Lower leg skin (tissue), 4 donors: ENCODE data around the gene DENND2C. TPM values are rescaled to one million over a fixed set of nuclear protein-coding genes. Genes with fewer than 3 reads are reported as not detected.

ENCODE experiments used
- DNase-seq, 2 donors: peaks; one replicate each; pipeline ENCODE4 v3.0.0-alpha.2; 2019; ENCODE audit warnings: low spot score in 2 of 2
- H3K4me3 ChIP-seq: fragments of 200-600 bp; sonication (generic); 2 replicates; pipeline ENCODE4 v1.5.1; 2017; ENCODE audit warnings: mild to moderate bottlenecking, low read depth; ENCODE audit not compliant: poor library complexity, severe bottlenecking
- CTCF ChIP-seq, 3 donors: fragments of 450-650 bp; IDR thresholded peaks; one replicate each; pipeline ENCODE4 v1.5.1; 2016; ENCODE audit warnings: antibody characterized with exemption in 3 of 3, mild to moderate bottlenecking in 3 of 3, moderate library complexity in 2 of 3
- POLR2A ChIP-seq, 2 donors: fragments of 450-650 bp; IDR thresholded peaks; one replicate each; pipeline ENCODE4 v1.6.1; 2016 to 2017; ENCODE audit warnings: antibody characterized with exemption in 2 of 2, mild to moderate bottlenecking in 1 of 2, moderate library complexity in 1 of 2
- WGBS, 2 donors: methylation state at CpG; one replicate each; pipeline ENCODE4 v1.1.5; 2018; 5-methylcytosine and 5-hydroxymethylcytosine counted together
- intact Hi-C: fragments of 100-400 bp; cut with DNase I; formaldehyde crosslinking; loops from one replicate; pipeline ENCODE4 v1.15.0; 2023; ENCODE audit warnings: low total_unique reads
- total RNA-seq, 4 donors: library from RNA; depleted of rRNA; stranded (reverse); fragments of >200 nt; gene quantifications; one replicate each; pipeline ENCODE4 v1.1.0, GENCODE V29; 2016

DENND2C gene
- total RNA-seq, 4 donors from 2014 or later: 43.0 to 61.2 (median 52.5) TPM

- 77 to 84% methylated on average over 2 of the region's 2 CpGs for WGBS, 2 donors
- no peak for DNase-seq
- H3K4me3 ChIP-seq: no peak overlapping the region
- intact Hi-C loops: no loop called here
- TF ChIP-seq POLR2A (IDR thresholded peaks at IDR 0.05) (no peak), CTCF (IDR thresholded peaks at IDR 0.05) (no peak)
These were observed 32.1 kb upstream of the DENND2C start for GRCh38 chr1:114701931-114702330.

GRCh38 chr1:114700036-114700600, 30.3 kb upstream of the DENND2C start:
- WGBS, 2 donors: 32 to 34% methylated on average over 4 of the region's 4 CpGs
- no peak for TF ChIP-seq CTCF (IDR thresholded peaks at IDR 0.05)
- TF ChIP-seq POLR2A (IDR thresholded peaks at IDR 0.05): no peak
- DNase-seq: no peak
- intact Hi-C loops: no loop called here
- H3K4me3 ChIP-seq: no peak overlapping the region

- no peak for TF ChIP-seq CTCF (IDR thresholded peaks at IDR 0.05)
- no peak for TF ChIP-seq POLR2A (IDR thresholded peaks at IDR 0.05)
- DNase-seq: no peak
- intact Hi-C loops: no loop called here
- no peak overlapping the region for H3K4me3 ChIP-seq
These were observed 27.0 kb upstream of the DENND2C start for GRCh38 chr1:114696810-114697209.

GRCh38 chr1:114695430-114696058, 25.7 kb upstream of the DENND2C start, which contains the start of gene AMPD1:
AMPD1 (minus strand) TSS chr1:114695546; CDS start chr1:114695471, 75 bp downstream.
- no peak for DNase-seq

GRCh38 chr1:114694540-114695310, 24.9 kb upstream of the DENND2C start:
- intact Hi-C loops: no loop called here
- 83 to 85% methylated on average over 9 of the region's 9 CpGs for WGBS, 2 donors

More at GRCh38 chr1:114695430-114696058, 25.7 kb upstream of the DENND2C start, which contains the start of gene AMPD1:
- intact Hi-C loops: no loop called here
- 46 to 49% methylated on average over 6 of the region's 6 CpGs for WGBS, 2 donors
- no peak within 1 kb of the TSS for H3K4me3 ChIP-seq
- no peak for TF ChIP-seq CTCF (IDR thresholded peaks at IDR 0.05)
- no peak for TF ChIP-seq POLR2A (IDR thresholded peaks at IDR 0.05)

More at GRCh38 chr1:114694540-114695310, 24.9 kb upstream of the DENND2C start:
- H3K4me3 ChIP-seq: no peak overlapping the region
- DNase-seq: no peak
- TF ChIP-seq POLR2A (IDR thresholded peaks at IDR 0.05) (no peak), CTCF (IDR thresholded peaks at IDR 0.05) (no peak)
